ENCODE results near the gene LHPP. TPM values are rescaled to one million over a fixed set of nuclear protein-coding genes. Genes with fewer than 3 reads are reported as not detected.

The LHPP gene
- total and polyA plus RNA-seq, 2 experiments from 2014 or later = 19.1 to 40.6 TPM

- TF ChIP-seq, protein P1, sequence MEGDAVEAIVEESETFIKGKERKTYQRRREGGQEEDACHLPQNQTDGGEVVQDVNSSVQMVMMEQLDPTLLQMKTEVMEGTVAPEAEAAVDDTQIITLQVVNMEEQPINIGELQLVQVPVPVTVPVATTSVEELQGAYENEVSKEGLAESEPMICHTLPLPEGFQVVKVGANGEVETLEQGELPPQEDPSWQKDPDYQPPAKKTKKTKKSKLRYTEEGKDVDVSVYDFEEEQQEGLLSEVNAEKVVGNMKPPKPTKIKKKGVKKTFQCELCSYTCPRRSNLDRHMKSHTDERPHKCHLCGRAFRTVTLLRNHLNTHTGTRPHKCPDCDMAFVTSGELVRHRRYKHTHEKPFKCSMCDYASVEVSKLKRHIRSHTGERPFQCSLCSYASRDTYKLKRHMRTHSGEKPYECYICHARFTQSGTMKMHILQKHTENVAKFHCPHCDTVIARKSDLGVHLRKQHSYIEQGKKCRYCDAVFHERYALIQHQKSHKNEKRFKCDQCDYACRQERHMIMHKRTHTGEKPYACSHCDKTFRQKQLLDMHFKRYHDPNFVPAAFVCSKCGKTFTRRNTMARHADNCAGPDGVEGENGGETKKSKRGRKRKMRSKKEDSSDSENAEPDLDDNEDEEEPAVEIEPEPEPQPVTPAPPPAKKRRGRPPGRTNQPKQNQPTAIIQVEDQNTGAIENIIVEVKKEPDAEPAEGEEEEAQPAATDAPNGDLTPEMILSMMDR (IDR thresholded peaks at IDR 0.05; ENCODE audit: low read depth, low read length) = no peak
- Histone ChIP-seq H3K27me3 (no peaks in the 10 kb centered on the region), H3K9me3 (ENCODE audit: low read depth) (no peaks in the 10 kb centered on the region), H3K36me3 (no peaks in the 10 kb centered on the region), H3K27ac (no peak overlapping the region), H3K4me1 (ENCODE audit: low read depth) (peaks cover 13% of the 10 kb centered on the region), H3K4me3 (no peak overlapping the region)
- no peak for DNase-seq (ENCODE audit: low read depth in 1 of 2, low spot score in 1 of 2)
These were observed 8.4 kb downstream of the LHPP start for GRCh38 chr10:124469956-124470484.

DNA sequence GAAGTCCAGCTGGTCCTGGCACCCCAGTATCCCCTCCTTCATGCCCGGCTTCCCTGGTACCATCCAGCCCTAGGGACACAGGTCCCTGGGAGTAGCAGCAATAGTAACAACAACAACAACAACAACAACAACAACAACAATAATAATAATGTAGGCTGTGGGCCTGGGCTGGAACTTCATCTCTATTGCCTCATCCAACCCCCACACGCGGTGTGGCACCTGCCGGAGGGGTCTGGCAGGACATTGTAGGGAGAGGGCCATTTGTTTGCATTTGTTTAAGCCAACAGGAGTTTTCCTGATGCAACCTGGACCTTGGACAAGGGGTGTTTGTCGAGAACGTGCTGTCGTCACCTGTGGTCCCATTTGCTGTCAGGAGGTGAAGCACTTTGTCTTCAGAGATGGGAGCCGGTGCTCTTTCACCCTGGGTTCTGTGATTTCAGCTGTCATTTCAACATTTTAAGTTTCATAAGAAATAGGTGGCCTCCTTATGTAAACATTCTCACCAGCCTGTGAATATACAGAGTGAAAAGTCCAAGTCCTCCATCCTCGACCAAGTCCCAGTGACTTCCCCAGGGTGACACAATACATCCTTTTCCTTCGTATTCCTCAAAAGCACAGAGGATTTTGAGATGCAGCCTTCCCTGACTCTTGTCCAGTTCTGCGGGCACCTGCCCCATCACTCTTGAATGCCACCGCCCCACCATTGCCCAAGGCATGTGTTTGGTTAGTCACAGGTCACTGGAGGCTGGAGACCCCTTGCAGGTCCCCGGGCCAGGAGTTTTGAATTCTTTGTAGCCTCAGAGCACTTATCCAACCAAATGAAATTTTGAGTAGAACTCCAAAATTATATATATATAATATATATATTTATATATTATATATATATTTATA is 9.2 kb downstream of the LHPP start:
- DNase-seq (ENCODE audit: low read depth in 1 of 2, low spot score in 1 of 2) = no peak
- H3K27ac ChIP-seq = no peak overlapping the region
- H3K4me3 ChIP-seq = no peak overlapping the region

GRCh38 chr10:124472071-124472470 is 10.4 kb downstream of the LHPP start:
- Histone ChIP-seq H3K27me3 (no peaks in the 10 kb centered on the region), H3K36me3 (no peaks in the 10 kb centered on the region), H3K4me1 (ENCODE audit: low read depth) (no peaks in the 10 kb centered on the region), H3K4me3 (no peak overlapping the region), H3K27ac (no peak overlapping the region), H3K9me3 (ENCODE audit: low read depth) (no peaks in the 10 kb centered on the region)
- TF ChIP-seq, protein P1 (IDR thresholded peaks at IDR 0.05; ENCODE audit: low read depth, low read length) = no peak
- no peak for DNase-seq (ENCODE audit: low read depth in 1 of 2, low spot score in 1 of 2)

More for the DNA sequence above, 9.2 kb downstream of the LHPP start:
- TF ChIP-seq, protein P1 (IDR thresholded peaks at IDR 0.05; ENCODE audit: low read depth, low read length) = no peak
- Histone ChIP-seq H3K36me3 (no peaks in the 10 kb centered on the region), H3K4me1 (ENCODE audit: low read depth) (peaks cover 5% of the 10 kb centered on the region), H3K9me3 (ENCODE audit: low read depth) (no peaks in the 10 kb centered on the region), H3K27me3 (no peaks in the 10 kb centered on the region)

DNA sequence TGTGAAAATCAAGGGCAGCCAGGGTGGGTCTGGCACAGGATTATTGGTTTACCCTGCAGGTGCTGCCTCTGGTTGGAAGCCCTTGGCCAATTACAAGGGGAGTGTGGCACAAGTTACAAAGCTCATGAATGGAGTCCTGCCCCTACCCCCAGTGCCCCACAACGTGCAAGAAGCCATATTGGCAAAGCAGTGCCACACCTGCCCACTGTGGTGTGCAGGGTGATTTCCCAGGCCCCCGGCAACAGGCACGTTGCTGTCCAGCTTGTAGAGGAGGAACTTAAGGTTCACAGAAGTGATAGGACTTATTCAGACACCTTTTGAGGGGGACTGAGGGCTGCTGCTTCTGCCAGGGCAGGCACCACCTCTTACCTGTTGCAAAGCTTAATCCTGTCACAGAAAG is 11.4 kb downstream of the LHPP start:
- Histone ChIP-seq H3K4me3 (no peak overlapping the region), H3K27ac (no peak overlapping the region), H3K27me3 (no peaks in the 10 kb centered on the region), H3K36me3 (no peaks in the 10 kb centered on the region), H3K9me3 (ENCODE audit: low read depth) (no peaks in the 10 kb centered on the region), H3K4me1 (ENCODE audit: low read depth) (no peaks in the 10 kb centered on the region)
- DNase-seq (ENCODE audit: low read depth in 1 of 2, low spot score in 1 of 2) = no peak
- TF ChIP-seq, protein P1 (IDR thresholded peaks at IDR 0.05; ENCODE audit: low read depth, low read length) = no peak

- H3K27me3 ChIP-seq = no peaks in the 10 kb centered on the region
- TF ChIP-seq, protein P1 (IDR thresholded peaks at IDR 0.05; ENCODE audit: low read depth, low read length) = no peak
- no peak for DNase-seq (ENCODE audit: low read depth in 1 of 2, low spot score in 1 of 2)
- no peaks in the 10 kb centered on the region for H3K36me3 ChIP-seq
- no peaks in the 10 kb centered on the region for H3K9me3 ChIP-seq (ENCODE audit: low read depth)
- H3K27ac ChIP-seq = no peak overlapping the region
- no peaks in the 10 kb centered on the region for H3K4me1 ChIP-seq (ENCODE audit: low read depth)
- no peak overlapping the region for H3K4me3 ChIP-seq
These were observed 13.0 kb downstream of the LHPP start for GRCh38 chr10:124474514-124475070.
